ENCODE measurements around the gene TMPO. TPM values are rescaled to one million over a fixed set of nuclear protein-coding genes. Genes with fewer than 3 reads are reported as not detected.
A peak's percentile ranks its signal among the peaks of the same experiment; 100 is the strongest.
"Not testable (repeated sequence)": the region's sequence is repeated elsewhere in the genome, so short reads cannot be mapped to it uniquely, and the experiment has no call there.

Gene TMPO
- polyA plus RNA-seq, 1 experiment, result 49.1 TPM

DNA sequence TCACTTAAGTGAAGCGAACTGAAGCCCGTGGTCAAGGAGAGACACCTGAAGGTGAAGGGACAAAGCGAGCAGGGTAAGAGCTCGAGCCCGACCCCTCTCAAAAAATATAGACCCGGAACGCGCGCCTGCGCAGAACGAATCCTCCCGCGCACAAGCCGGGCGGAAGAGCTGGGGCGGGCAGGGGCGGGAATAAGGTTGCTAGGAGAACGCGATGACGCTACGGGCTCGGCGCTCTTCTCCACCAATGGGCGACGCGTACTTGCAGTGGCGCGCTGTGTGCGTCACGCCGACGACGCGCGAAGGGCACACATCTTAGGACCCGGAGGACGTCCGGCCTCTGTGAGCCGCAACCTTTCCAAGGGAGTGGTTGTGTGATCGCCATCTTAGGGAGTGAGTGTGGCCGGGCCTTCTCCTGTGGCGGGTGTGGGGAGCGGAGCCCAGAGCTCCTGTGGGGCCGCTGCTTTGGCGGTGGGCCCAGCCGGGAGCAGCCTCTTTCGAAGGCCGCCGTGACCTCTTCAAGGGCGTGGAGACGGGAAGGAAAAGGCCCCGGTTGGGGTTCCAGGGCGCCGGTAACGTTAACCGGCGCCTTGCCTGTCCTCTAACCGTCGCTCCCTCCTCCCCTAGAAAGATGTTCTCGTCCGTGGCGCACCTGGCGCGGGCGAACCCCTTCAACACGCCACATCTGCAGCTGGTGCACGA is 78.1 kb downstream of the TMPO start, which contains the start of gene SLC25A3:
Gene SLC25A3 (plus strand): TSS at position 336 of the 699 bp plus-strand sequence. CDS start 293 bp downstream, at position 629.
- TF ChIP-seq CTCF (IDR thresholded peaks at IDR 0.05; ENCODE audit: low read depth, low read length), result no peak

GRCh38 chr12:98594050-98594835 is 78.9 kb downstream of the TMPO start:
- Histone ChIP-seq H3K27ac (ENCODE audit: low read depth, low read length) (peak overlapping the region; percentile 92), H3K9me3 (ENCODE audit: control insufficient read depth, insufficient read depth, low read length) (peaks cover 5% of the 10 kb centered on the region; the same call in 1 of the 2 replicates), H3K27me3 (ENCODE audit: control insufficient read depth, insufficient read depth, low read length) (no peaks in the 10 kb centered on the region), H3K4me3 (ENCODE audit: low read depth, low read length) (peak overlapping the region; percentile 99)
- TF ChIP-seq CTCF (IDR thresholded peaks at IDR 0.05; ENCODE audit: low read depth, low read length), result no peak
- DNase-seq (ENCODE audit: low read depth, low spot score), result no peak
- ChIA-PET POLR2A (interaction anchor here (0.9 to 3.2 kb wide), 9 partner anchors 9 to 1711 kb away, joined by 3 to 25 read pairs (median 4); partner anchors contain the start of genes APAF1 and IKBIP), CTCF (interaction anchor here (0.6 to 6.5 kb wide), 6 partner anchors 28 to 176 kb away, joined by 3 to 59 read pairs (median 8); no protein-coding TSS in a partner anchor)

More for the DNA sequence above, 78.1 kb downstream of the TMPO start, which contains the start of gene SLC25A3:
- Histone ChIP-seq H3K27ac (ENCODE audit: low read depth, low read length) (peak within 1 kb of the TSS; percentile 92), H3K4me3 (ENCODE audit: low read depth, low read length) (peak within 1 kb of the TSS; percentile 99), H3K9me3 (ENCODE audit: control insufficient read depth, insufficient read depth, low read length) (peaks cover 5% of the 10 kb centered on the region; the same call in 1 of the 2 replicates), H3K27me3 (ENCODE audit: control insufficient read depth, insufficient read depth, low read length) (no peaks in the 10 kb centered on the region)
- ChIA-PET CTCF (interaction anchor here (0.7 to 6.5 kb wide), 5 partner anchors 27 to 167 kb away, joined by 3 to 59 read pairs (median 4); no protein-coding TSS in a partner anchor), POLR2A (interaction anchor here (0.6 to 3.2 kb wide), 15 partner anchors 10 to 1711 kb away, joined by 3 to 25 read pairs (median 4); partner anchors contain the start of genes APAF1 and IKBIP)
- peak; percentile 98 for DNase-seq (ENCODE audit: low read depth, low spot score)

DNA sequence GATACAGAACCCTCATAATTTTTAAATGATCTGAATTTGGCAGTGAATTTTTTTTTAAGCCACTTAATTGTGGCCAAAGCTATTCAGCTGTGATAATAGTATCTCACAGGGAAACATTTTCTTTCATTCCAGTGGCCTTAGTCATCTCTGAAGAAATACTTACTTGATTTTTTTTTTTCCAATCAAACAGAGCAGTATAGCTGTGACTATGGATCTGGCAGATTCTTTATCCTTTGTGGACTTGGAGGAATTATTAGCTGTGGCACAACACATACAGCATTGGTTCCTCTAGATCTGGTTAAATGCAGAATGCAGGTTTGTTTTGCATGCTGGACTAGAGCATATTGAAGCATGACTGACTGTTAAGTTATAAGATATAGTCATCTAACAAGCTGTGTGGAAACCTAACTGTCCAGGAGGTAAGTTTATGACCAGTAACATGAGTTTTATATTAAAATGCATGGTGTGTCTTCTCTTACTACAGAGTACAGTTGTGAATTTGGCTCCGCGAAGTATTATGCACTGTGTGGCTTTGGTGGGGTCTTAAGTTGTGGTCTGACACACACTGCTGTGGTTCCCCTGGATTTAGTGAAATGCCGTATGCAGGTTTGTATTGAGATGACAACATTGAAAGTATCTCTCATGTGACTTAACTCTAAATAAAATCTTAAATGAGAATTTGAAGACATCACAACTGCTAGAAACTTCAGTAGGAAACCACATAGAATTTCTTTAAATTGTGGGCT is 80.0 kb downstream of the TMPO start:
- H3K27me3 ChIP-seq (ENCODE audit: control insufficient read depth, insufficient read depth, low read length), result no peaks in the 10 kb centered on the region
- peaks cover 5% of the 10 kb centered on the region; the same call in 1 of the 2 replicates for H3K9me3 ChIP-seq (ENCODE audit: control insufficient read depth, insufficient read depth, low read length)
- TF ChIP-seq CTCF (IDR thresholded peaks at IDR 0.05; ENCODE audit: low read depth, low read length), result no peak
- peak overlapping the region; percentile 99 for H3K4me3 ChIP-seq (ENCODE audit: low read depth, low read length)
- H3K27ac ChIP-seq (ENCODE audit: low read depth, low read length), result no peak overlapping the region
- ChIA-PET POLR2A (interaction anchor here (3.2 kb wide), 1 partner anchor 49 kb away, joined by 25 read pairs; the partner anchor contains the start of genes APAF1 and IKBIP), CTCF (interaction anchor here (0.6 to 6.5 kb wide), 10 partner anchors 12 to 179 kb away, joined by 3 to 59 read pairs (median 4); no protein-coding TSS in a partner anchor)
- peak; percentile 29 for DNase-seq (ENCODE audit: low read depth, low spot score)

DNA sequence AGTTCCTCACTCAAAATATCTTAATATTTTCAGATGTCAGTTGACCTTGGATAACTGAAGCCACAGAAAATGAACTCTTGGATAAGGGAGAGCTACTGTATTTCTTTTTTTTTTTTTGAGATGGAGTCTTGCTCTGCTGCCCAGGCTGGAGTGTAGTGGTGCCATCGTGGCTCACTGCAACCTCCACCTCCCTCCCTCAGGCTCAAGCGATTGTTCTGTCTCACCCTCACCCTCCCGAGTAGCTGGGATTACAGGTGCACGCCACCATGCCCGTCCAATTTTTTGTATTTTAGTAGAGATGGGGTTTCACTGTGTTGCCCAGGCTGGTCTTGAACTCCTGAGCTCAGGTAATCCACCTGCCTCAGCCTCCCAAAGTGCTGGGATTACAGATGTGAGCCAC is 81.9 kb downstream of the TMPO start:
- CTCF ChIA-PET, result interaction anchor here (1.1 to 6.5 kb wide), 2 partner anchors 31 to 153 kb away, joined by 3 to 59 read pairs; no protein-coding TSS in a partner anchor
- POLR2A ChIA-PET; DNase-seq (ENCODE audit: low read depth, low spot score): not testable (repeated sequence)

More for the DNA sequence above, 81.9 kb downstream of the TMPO start:
- H3K4me3 ChIP-seq (ENCODE audit: low read depth, low read length); H3K27ac ChIP-seq (ENCODE audit: low read depth, low read length); H3K9me3 ChIP-seq (ENCODE audit: control insufficient read depth, insufficient read depth, low read length); H3K27me3 ChIP-seq (ENCODE audit: control insufficient read depth, insufficient read depth, low read length): not testable (repeated sequence)

Small RNA genes within 50 kb of the gene (small RNA-seq; reads per million reads assigned to genes)
- gene SNORA53 (ENCODE audit: insufficient read length, low read depth), result 15.6 reads per million, percentile 76 among the genes with 10 or more reads in this experiment

Other genes starting within 250 kb of the TMPO start
- 974 and 1,138 TPM in 2 replicates for gene SLC25A3, start 78.1 kb downstream of the TMPO start, polyA plus RNA-seq (2011; rRNA removed)
- gene IKBIP, start 129.2 kb downstream of the TMPO start, polyA plus RNA-seq (2011; rRNA removed), result 51.8 and 81.5 TPM in 2 replicates
- gene APAF1, start 129.7 kb downstream of the TMPO start, polyA plus RNA-seq (2011; rRNA removed), result 16.1 and 21.0 TPM in 2 replicates

All from AG04450 (cell line).